K562 (cell line): ENCODE data around the gene GSG1L2. TPM values are rescaled to one million over a fixed set of nuclear protein-coding genes. Genes with fewer than 3 reads are reported as not detected.

Experiments used
- ATAC-seq: fragments of 200-7000 bp; cut with Tn5 transposase; 3 replicates; pipeline ENCODE4 v1.9.1; 2020; ENCODE audit warnings: moderate library complexity
- BruUV-seq: library from RNA; stranded (reverse); fragments of 400-500 nt; replicated peaks from 2 replicates; lab custom pipeline; 2021; lab: Mats Ljungman, UMichigan
- CTCF ChIA-PET: fragments of 300-600 bp; formaldehyde crosslinking; extraction: SDS; loops from one replicate; lab custom pipeline; 2021; ENCODE audit warnings: low intra/inter-chr PET ratio; lab: Yijun Ruan, JAX
- POLR2A ChIA-PET: fragments of 300-600, 350-650 bp; sonication (Branson Sonifier 250); formaldehyde crosslinking; extraction: SDS; loops from one replicate; lab custom pipeline; 2021; ENCODE audit warnings: antibody characterized with exemption, inconsistent platforms; lab: Yijun Ruan, JAX
- DNase-seq, 4 experiments: peaks; one replicate each; pipeline versions ENCODE4 v3.0.0 to v3.0.0-alpha.2; 2011 to 2018; ENCODE audit warnings: low spot score in 3 of 4, mixed read lengths in 3 of 4; ENCODE audit errors: extremely low read depth in 1 of 4
- FAIRE-seq: peaks from 2 replicates; lab custom pipeline; 2011; peaks lifted over from hg19 to GRCh38; lab: Jason Lieb, UNC
- H2AFZ ChIP-seq: 2 replicates; pipeline ENCODE4 v1.6.0; 2011; ENCODE audit warnings: low read depth, low read length, control low read depth, inconsistent platforms
- H3K27ac ChIP-seq: fragments of 200-600 bp; 3 replicates; pipeline ENCODE4 v1.8.0; 2011; ENCODE audit warnings: low read depth, mild to moderate bottlenecking, control low read depth, inconsistent platforms, low read length, moderate library complexity, mixed read lengths; ENCODE audit errors: extremely low read depth
- H3K27me3 ChIP-seq, 2 experiments: fragments of 300-600 bp in 1 of 2; 2 replicates in 1 of 2; 3 replicates in 1 of 2; pipeline versions ENCODE4 v1.6.0 to v1.8.0; 2011; ENCODE audit warnings: inconsistent platforms in 2 of 2, low read length in 2 of 2, mild to moderate bottlenecking in 1 of 2, mixed read lengths in 1 of 2, moderate library complexity in 1 of 2; ENCODE audit not compliant: control insufficient read depth in 2 of 2, insufficient read depth in 2 of 2
- H3K36me3 ChIP-seq: fragments of 300-600 bp; 3 replicates; pipeline ENCODE4 v1.8.0; 2011; ENCODE audit warnings: mild to moderate bottlenecking, low read length, inconsistent platforms; ENCODE audit not compliant: control insufficient read depth, insufficient read depth
- H3K4me1 ChIP-seq, 2 experiments: fragments of 200-600 bp in 1 of 2; replicated peaks in 1 of 2; 2 replicates in 1 of 2; 3 replicates in 1 of 2; pipeline versions ENCODE4 v1.5.1 to v1.8.0; 2011; ENCODE audit warnings: inconsistent platforms in 2 of 2, low read length in 2 of 2, mild to moderate bottlenecking in 1 of 2, mixed read lengths in 1 of 2, moderate library complexity in 1 of 2; ENCODE audit not compliant: control insufficient read depth in 2 of 2, insufficient read depth in 2 of 2
- H3K4me2 ChIP-seq: 2 replicates; pipeline ENCODE4 v1.6.1; 2011; ENCODE audit warnings: low read length, control low read depth, inconsistent platforms, mixed read lengths; ENCODE audit not compliant: insufficient read depth
- H3K4me3 ChIP-seq: fragments of 200-600 bp; sonication (generic), shearing (Covaris generic); 2 replicates; pipeline ENCODE4 v1.5.1; 2016; ENCODE audit warnings: control low read depth, inconsistent platforms
- H3K79me2 ChIP-seq: fragments of 200-600 bp; 3 replicates; pipeline ENCODE4 v1.8.0; 2011; ENCODE audit warnings: low read length, inconsistent platforms; ENCODE audit not compliant: control insufficient read depth, insufficient read depth
- H3K9ac ChIP-seq, 2 experiments: 2 replicates each; pipeline versions ENCODE4 v1.6.0 to v1.6.1; 2011; ENCODE audit warnings: low read depth in 2 of 2, low read length in 2 of 2, control low read depth in 1 of 2, inconsistent platforms in 1 of 2, mild to moderate bottlenecking in 1 of 2, mixed read lengths in 1 of 2; ENCODE audit not compliant: insufficient read depth in 1 of 2
- H3K9me1 ChIP-seq: one replicate; pipeline ENCODE4 v1.6.0; 2011; ENCODE audit warnings: inconsistent platforms, mild to moderate bottlenecking, low read length, moderate library complexity; ENCODE audit not compliant: control insufficient read depth, insufficient read depth
- H3K9me3 ChIP-seq: replicated peaks from 2 replicates; pipeline ENCODE4 v1.5.1; 2011; ENCODE audit warnings: low read depth, low read length, inconsistent platforms; ENCODE audit not compliant: control insufficient read depth, insufficient read depth
- H4K20me1 ChIP-seq: replicated peaks from 2 replicates; pipeline ENCODE4 v1.6.1; 2011; ENCODE audit warnings: low read length, inconsistent platforms, mixed read lengths; ENCODE audit not compliant: control insufficient read depth, insufficient read depth
- BRD4 ChIP-seq: fragments of 200-600 bp; sonication (generic); IDR thresholded peaks from 2 replicates; pipeline ENCODE4 v1.6.1; 2017; ENCODE audit warnings: inconsistent platforms
- CBFA2T2 ChIP-seq: fragments of 450-650 bp; conservative IDR thresholded peaks from 2 replicates; pipeline ENCODE4 v1.6.1; 2017; ENCODE audit warnings: mild to moderate bottlenecking
- EP300 ChIP-seq: IDR thresholded peaks from 2 replicates; pipeline ENCODE4 v1.6.1; 2012; ENCODE audit warnings: low read length, improper control_type of control experiment
- FOXJ3 ChIP-seq: sonication (generic); formaldehyde crosslinking; IDR thresholded peaks from 2 replicates; pipeline ENCODE4 v1.4.0; 2020; ENCODE audit warnings: mild to moderate bottlenecking, missing genetic modification reagents
- RBM15 ChIP-seq: fragments of 200-400 bp; formaldehyde crosslinking; IDR thresholded peaks from 2 replicates; pipeline ENCODE4 v1.6.1; 2018; ENCODE audit warnings: mild to moderate bottlenecking, low read length, moderate library complexity; ENCODE audit not compliant: insufficient read depth
- ZC3H8 ChIP-seq: fragments of 450-650 bp; IDR thresholded peaks from 2 replicates; pipeline ENCODE4 v1.6.1; 2017
- ZNF134 ChIP-seq: fragments of 250-450 bp; sonication (Bioruptor Pico); conservative IDR thresholded peaks from 2 replicates; pipeline ENCODE4 v1.4.0; 2020
- ZSCAN32 ChIP-seq: fragments of 450-650 bp; formaldehyde crosslinking; IDR thresholded peaks from 2 replicates; pipeline ENCODE4 v1.4.0; 2020; ENCODE audit warnings: mild to moderate bottlenecking, moderate library complexity
- WGBS: fragments of 100-300 bp; shearing (Covaris generic); methylation state at CpG from one replicate; pipeline ENCODE4 v1.1.6; 2016; ENCODE audit warnings: low coverage, mixed read lengths; ENCODE audit not compliant: insufficient coverage; ENCODE audit errors: missing lambda C conversion rate; 5-methylcytosine and 5-hydroxymethylcytosine counted together
- in situ Hi-C: fragments of 300-500 bp; cut with MboI; formaldehyde crosslinking; loops from 4 replicates; pipeline ENCODE4 v1.15.0; 2018; ENCODE audit warnings: inconsistent platforms, mixed read lengths
- intact Hi-C: fragments of 100-400 bp; cut with micrococcal nuclease; formaldehyde crosslinking; loops from 2 replicates; pipeline ENCODE4 v1.14.2; 2022
- polyA plus RNA-seq, 8 experiments: library from polyadenylated mRNA; depleted of rRNA in 4 of 8; stranded (reverse) in 5 of 8; unstranded in 3 of 8; fragments of >200 nt; fragmentation: Nextera tagmentation in 2 of 8; fragmentation: Illumina TruSeq in 1 of 8; extraction: Ambion mirVana in 2 of 8; extraction: Trizol in 1 of 8; gene quantifications; 2 replicates each; pipeline versions ENCODE4 v1.2.1 to v1.2.3, GENCODE V29; 2011 to 2014; ENCODE audit warnings: inconsistent platforms in 1 of 8, missing spikeins in 1 of 8
- total RNA-seq, 7 experiments: library from RNA; depleted of rRNA in 6 of 7; stranded (reverse); fragments of >200 nt in 6 of 7; fragmentation: Illumina TruSeq in 2 of 7; extraction: Trizol in 2 of 7; gene quantifications; 2 replicates each; pipeline versions ENCODE4 v1.2.1 to v1.2.3, GENCODE V29; 2011 to 2021; ENCODE audit warnings: low replicate concordance in 1 of 7
- TF ChIP-seq, protein P1 (sequence below): sonication (generic); formaldehyde crosslinking; IDR thresholded peaks from 2 replicates; pipeline ENCODE4 v1.9.0; 2022; ENCODE audit warnings: mild to moderate bottlenecking, missing genetic modification reagents
- TF ChIP-seq, protein P2 (sequence below): conservative IDR thresholded peaks from 2 replicates; pipeline ENCODE4 v1.6.1; 2011; ENCODE audit warnings: low read depth, mild to moderate bottlenecking, low read length; ENCODE audit not compliant: control insufficient read depth
- TF ChIP-seq, protein P3 (sequence below): fragments of 250-450 bp; sonication (Bioruptor Pico); IDR thresholded peaks from 2 replicates; pipeline ENCODE4 v1.8.0; 2021; ENCODE audit warnings: borderline replicate concordance, mild to moderate bottlenecking, moderate library complexity; ENCODE audit not compliant: poor library complexity, severe bottlenecking

Gene GSG1L2
- total and polyA plus RNA-seq, 9 of the 15 experiments (the other 6 are each of a cell fraction or from before 2014, with no cell fraction given): not detected

DNA sequence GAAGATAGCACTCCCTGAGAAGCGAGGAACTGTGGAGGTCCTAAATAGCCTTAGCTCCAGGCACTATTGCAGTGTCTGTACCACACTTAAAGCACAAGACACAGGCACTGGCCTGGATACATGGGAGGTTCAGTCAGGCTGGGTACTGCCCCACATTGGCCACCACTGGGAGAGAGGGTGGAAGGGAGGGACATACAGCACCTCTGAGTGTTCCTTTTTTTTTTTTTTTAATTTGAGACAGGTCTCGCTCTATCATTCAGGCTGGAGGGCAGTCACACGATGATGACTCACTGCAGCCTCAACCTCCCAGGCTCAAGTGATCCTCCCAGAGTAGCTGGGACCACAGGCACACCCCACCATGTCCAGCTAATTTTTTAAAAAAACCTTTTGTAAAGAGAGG is 1.4 kb downstream of the GSG1L2 start:
- in situ Hi-C loops: no loop called here
- no peaks in the 10 kb centered on the region for H3K9me3 ChIP-seq
- no peaks in the 10 kb centered on the region for H3K9me1 ChIP-seq
- H2AFZ ChIP-seq: no peak overlapping the region
- BruUV-seq: no TSS peak
- H3K27me3 ChIP-seq: peaks cover 0 to 4% of the 10 kb centered on the region in 2 experiments; a peak in 1 of 5 replicates
- CTCF ChIA-PET: no interaction called here
- ATAC-seq (no peak), DNase-seq (no peak), FAIRE-seq (no peak)
- H3K4me1 ChIP-seq: no peaks in the 10 kb centered on the region
- no peak overlapping the region for H3K4me2 ChIP-seq
- H3K36me3 ChIP-seq: no peaks in the 10 kb centered on the region
- POLR2A ChIA-PET: no interaction called here
- no peak overlapping the region for H3K4me3 ChIP-seq
- no peak overlapping the region for H3K9ac ChIP-seq
- no peak for TF ChIP-seq EP300
- TF ChIP-seq ZNF134: no peak
- TF ChIP-seq ZSCAN32 (CRISPR knock-in tag): no peak
- TF ChIP-seq RBM15: no peak
- TF ChIP-seq, protein P1, sequence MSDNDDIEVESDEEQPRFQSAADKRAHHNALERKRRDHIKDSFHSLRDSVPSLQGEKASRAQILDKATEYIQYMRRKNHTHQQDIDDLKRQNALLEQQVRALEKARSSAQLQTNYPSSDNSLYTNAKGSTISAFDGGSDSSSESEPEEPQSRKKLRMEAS: no peak
- TF ChIP-seq BRD4: no peak
- TF ChIP-seq ZC3H8: no peak
- TF ChIP-seq, protein P2, sequence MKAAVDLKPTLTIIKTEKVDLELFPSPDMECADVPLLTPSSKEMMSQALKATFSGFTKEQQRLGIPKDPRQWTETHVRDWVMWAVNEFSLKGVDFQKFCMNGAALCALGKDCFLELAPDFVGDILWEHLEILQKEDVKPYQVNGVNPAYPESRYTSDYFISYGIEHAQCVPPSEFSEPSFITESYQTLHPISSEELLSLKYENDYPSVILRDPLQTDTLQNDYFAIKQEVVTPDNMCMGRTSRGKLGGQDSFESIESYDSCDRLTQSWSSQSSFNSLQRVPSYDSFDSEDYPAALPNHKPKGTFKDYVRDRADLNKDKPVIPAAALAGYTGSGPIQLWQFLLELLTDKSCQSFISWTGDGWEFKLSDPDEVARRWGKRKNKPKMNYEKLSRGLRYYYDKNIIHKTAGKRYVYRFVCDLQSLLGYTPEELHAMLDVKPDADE: no peak
- no peak for TF ChIP-seq FOXJ3 (CRISPR knock-in tag)
- no peak for TF ChIP-seq CBFA2T2
- TF ChIP-seq, protein P3, sequence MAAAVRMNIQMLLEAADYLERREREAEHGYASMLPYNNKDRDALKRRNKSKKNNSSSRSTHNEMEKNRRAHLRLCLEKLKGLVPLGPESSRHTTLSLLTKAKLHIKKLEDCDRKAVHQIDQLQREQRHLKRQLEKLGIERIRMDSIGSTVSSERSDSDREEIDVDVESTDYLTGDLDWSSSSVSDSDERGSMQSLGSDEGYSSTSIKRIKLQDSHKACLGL (CRISPR knock-in tag): no peak
- intact Hi-C loops: no loop called here
- no peaks in the 10 kb centered on the region for H3K79me2 ChIP-seq
- no peak overlapping the region for H3K27ac ChIP-seq
- no peaks in the 10 kb centered on the region for H4K20me1 ChIP-seq
- WGBS: 0% methylated on average over 1 of the region's 3 CpGs
